Measurements from ENCODE around the gene CHCHD6. TPM values are rescaled to one million over a fixed set of nuclear protein-coding genes. Genes with fewer than 3 reads are reported as not detected.

CHCHD6 gene
- total and polyA plus RNA-seq, 4 donors: 12.1 to 22.6 (median 17.5) TPM

GRCh38 chr3:126656371-126657134 lies 47.5 kb upstream of the CHCHD6 start:
- Histone ChIP-seq H3K27me3 (ENCODE audit: control insufficient read depth in 3 of 3, insufficient read depth in 3 of 3, low read length in 2 of 3) (peaks cover 0 to 15% (median 0%) of the 10 kb centered on the region in 3 donors), H3K36me3 (ENCODE audit: control insufficient read depth in 4 of 4, insufficient read depth in 4 of 4, low read length in 4 of 4) (no peaks in the 10 kb centered on the region), H3K4me3 (no peak overlapping the region), H3K9ac (ENCODE audit: insufficient read depth in 1 of 2, low read length in 2 of 2) (no peak overlapping the region), H3K9me3 (ENCODE audit: control insufficient read depth in 4 of 4, insufficient read depth in 3 of 4, low read length in 3 of 4) (peaks cover 0 to 1% (median 0%) of the 10 kb centered on the region in 4 donors), H3K27ac (ENCODE audit: low read depth in 1 of 2, low read length in 1 of 2) (no peak overlapping the region), H3K4me1 (ENCODE audit: control insufficient read depth in 5 of 5, insufficient read depth in 5 of 5, low read length in 5 of 5) (peaks cover 0 to 9% (median 0%) of the 10 kb centered on the region in 5 donors)
- no peak for DNase-seq
- WGBS, 2 donors: 59 to 73% methylated on average over 8 of the region's 8 CpGs
- no peak for TF ChIP-seq CTCF (IDR thresholded peaks at IDR 0.05; ENCODE audit: control extremely low read depth, extremely low read depth)
- ATAC-seq (ENCODE audit: insufficient read depth, low FRiP score): no peak

GRCh38 chr3:126657901-126658300 lies 46.1 kb upstream of the CHCHD6 start:
- no peak overlapping the region for H3K9ac ChIP-seq (ENCODE audit: insufficient read depth in 1 of 2, low read length in 2 of 2)
- peaks cover 0 to 1% (median 0%) of the 10 kb centered on the region in 4 donors for H3K9me3 ChIP-seq (ENCODE audit: control insufficient read depth in 4 of 4, insufficient read depth in 3 of 4, low read length in 3 of 4)
- 82 to 94% methylated on average over 2 of the region's 2 CpGs for WGBS, 2 donors
- H3K4me3 ChIP-seq: no peak overlapping the region
- ATAC-seq (ENCODE audit: insufficient read depth, low FRiP score) (no peak), DNase-seq (no peak)
- TF ChIP-seq CTCF (IDR thresholded peaks at IDR 0.05; ENCODE audit: control extremely low read depth, extremely low read depth): no peak
- no peak overlapping the region for H3K27ac ChIP-seq (ENCODE audit: low read depth in 1 of 2, low read length in 1 of 2)
- H3K27me3 ChIP-seq (ENCODE audit: control insufficient read depth in 3 of 3, insufficient read depth in 3 of 3, low read length in 2 of 3): peaks cover 0 to 17% (median 0%) of the 10 kb centered on the region in 3 donors
- peaks cover 0 to 9% (median 0%) of the 10 kb centered on the region in 5 donors for H3K4me1 ChIP-seq (ENCODE audit: control insufficient read depth in 5 of 5, insufficient read depth in 5 of 5, low read length in 5 of 5)
- H3K36me3 ChIP-seq (ENCODE audit: control insufficient read depth in 4 of 4, insufficient read depth in 4 of 4, low read length in 4 of 4): no peaks in the 10 kb centered on the region

- no peak overlapping the region for H3K27ac ChIP-seq (ENCODE audit: low read depth in 1 of 2, low read length in 1 of 2)
- H3K27me3 ChIP-seq (ENCODE audit: control insufficient read depth in 3 of 3, insufficient read depth in 3 of 3, low read length in 2 of 3): peaks cover 0 to 17% (median 0%) of the 10 kb centered on the region in 3 donors
- H3K4me3 ChIP-seq: no peak overlapping the region
- H3K9ac ChIP-seq (ENCODE audit: insufficient read depth in 1 of 2, low read length in 2 of 2): no peak overlapping the region
- peaks cover 0 to 1% (median 0%) of the 10 kb centered on the region in 4 donors for H3K9me3 ChIP-seq (ENCODE audit: control insufficient read depth in 4 of 4, insufficient read depth in 3 of 4, low read length in 3 of 4)
- H3K36me3 ChIP-seq (ENCODE audit: control insufficient read depth in 4 of 4, insufficient read depth in 4 of 4, low read length in 4 of 4): no peaks in the 10 kb centered on the region
- no peak for TF ChIP-seq CTCF (IDR thresholded peaks at IDR 0.05; ENCODE audit: control extremely low read depth, extremely low read depth)
- DNase-seq (no peak), ATAC-seq (ENCODE audit: insufficient read depth, low FRiP score) (no peak)
- 94 to 99% methylated on average over 3 of the region's 3 CpGs for WGBS, 2 donors
- H3K4me1 ChIP-seq (ENCODE audit: control insufficient read depth in 5 of 5, insufficient read depth in 5 of 5, low read length in 5 of 5): peaks cover 0 to 6% (median 0%) of the 10 kb centered on the region in 5 donors
These were observed 45.5 kb upstream of the CHCHD6 start for GRCh38 chr3:126658584-126658983.
